Testis (tissue), 3 donors: ENCODE results near the gene DDB1. TPM values are rescaled to one million over a fixed set of nuclear protein-coding genes. Genes with fewer than 3 reads are reported as not detected.

Source experiments
- DNase-seq: peaks from one replicate; pipeline ENCODE4 v3.0.0-alpha.2; 2019
- H3K27ac ChIP-seq, 2 donors: fragments of 200-600 bp; sonication (generic); one replicate each; pipeline ENCODE4 v1.5.1; 2019
- H3K27me3 ChIP-seq: fragments of 200-600 bp; sonication (generic); one replicate; pipeline ENCODE4 v1.5.1; 2019
- H3K36me3 ChIP-seq: fragments of 200-600 bp; sonication (generic); one replicate; pipeline ENCODE4 v1.5.1; 2017; ENCODE audit warnings: low read depth; ENCODE audit errors: missing control alignments
- H3K4me1 ChIP-seq: fragments of 200-600 bp; sonication (generic); one replicate; pipeline ENCODE4 v1.5.1; 2019
- H3K4me3 ChIP-seq, 2 donors: fragments of 200-600 bp; sonication (generic); one replicate each; pipeline ENCODE4 v1.5.1; 2017 to 2019
- H3K9me3 ChIP-seq: fragments of 200-600 bp; sonication (generic); one replicate; pipeline ENCODE4 v1.5.1; 2017
- CTCF ChIP-seq, 3 experiments: fragments of 450-650 bp in 2 of 3; fragments of 200-600 bp in 1 of 3; sonication (generic) in 1 of 3; IDR thresholded peaks; one replicate each; pipeline ENCODE4 v1.5.1; 2016 to 2019; ENCODE audit warnings: antibody characterized with exemption in 3 of 3, mild to moderate bottlenecking in 2 of 3, moderate library complexity in 1 of 3
- POLR2A ChIP-seq: fragments of 450-650 bp; IDR thresholded peaks from one replicate; pipeline ENCODE4 v1.6.1; 2017; ENCODE audit warnings: antibody characterized with exemption, mild to moderate bottlenecking, moderate library complexity
- WGBS, 2 donors: methylation state at CpG; one replicate each; pipeline ENCODE4 v1.1.5; 2018; 5-methylcytosine and 5-hydroxymethylcytosine counted together
- intact Hi-C: fragments of 100-400 bp; cut with DNase I; formaldehyde crosslinking; loops from one replicate; pipeline ENCODE4 v1.15.1; 2023; ENCODE audit warnings: low total_unique reads
- polyA plus RNA-seq: library from polyadenylated mRNA; stranded (reverse); fragments of 350-450 nt; fragmentation: Illumina TruSeq; extraction: RNeasy Lipid Tissue Mini Kit (QIAGEN cat#74804); gene quantifications from one replicate; pipeline ENCODE4 v1.2.3, GENCODE V29; 2014; ENCODE audit warnings: low read depth, low replicate concordance; ENCODE audit not compliant: insufficient read depth
- total RNA-seq, 2 donors: library from RNA; depleted of rRNA; stranded (reverse); fragments of >200 nt; gene quantifications; one replicate each; pipeline ENCODE4 v1.2.3, GENCODE V29; 2016

DDB1 gene
- total and polyA plus RNA-seq, 3 donors from 2014 or later: 257 to 333 (median 266) TPM

- Histone ChIP-seq H3K9me3 (no peaks in the 10 kb centered on the region), H3K36me3 (no peaks in the 10 kb centered on the region), H3K27ac (no peak overlapping the region), H3K27me3 (no peaks in the 10 kb centered on the region), H3K4me1 (no peaks in the 10 kb centered on the region), H3K4me3 (no peak overlapping the region)
- TF ChIP-seq CTCF (IDR thresholded peaks at IDR 0.05): no peak
- TF ChIP-seq POLR2A: no peak
- 82 to 87% methylated on average over 1 of the region's 1 CpG for WGBS, 2 donors
- intact Hi-C loops: no loop called here
- DNase-seq: no peak
These were observed 26.7 kb downstream of the DDB1 start for GRCh38 chr11:61306221-61306620.

DNA sequence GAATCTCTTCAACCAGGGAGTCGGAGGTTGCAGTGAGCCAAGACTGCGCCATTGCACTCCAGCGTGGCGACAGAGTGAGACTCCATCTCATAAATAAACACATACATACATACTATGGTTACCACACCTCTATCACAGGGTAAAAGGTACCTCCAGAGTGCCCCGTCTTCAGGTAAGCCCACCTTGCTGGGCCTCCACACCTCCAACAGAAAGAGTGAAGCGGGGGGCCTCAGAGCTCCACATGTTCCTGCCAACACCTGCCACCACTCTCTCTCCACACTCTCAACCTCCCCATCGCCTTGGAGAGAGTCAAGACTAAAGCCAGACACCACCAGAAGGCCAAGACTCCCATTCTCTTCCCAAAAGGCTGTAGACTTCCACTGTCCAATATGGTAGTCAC, 27.5 kb downstream of the DDB1 start:
- no peaks in the 10 kb centered on the region for H3K36me3 ChIP-seq
- no peak overlapping the region for H3K27ac ChIP-seq
- intact Hi-C loops: no loop called here
- H3K9me3 ChIP-seq: no peaks in the 10 kb centered on the region
- no peaks in the 10 kb centered on the region for H3K4me1 ChIP-seq
- no peaks in the 10 kb centered on the region for H3K27me3 ChIP-seq
- no peak for DNase-seq
- no peak for TF ChIP-seq POLR2A
- no peak for TF ChIP-seq CTCF (IDR thresholded peaks at IDR 0.05)
- WGBS, 2 donors: 97% methylated on average over 7 of the region's 7 CpGs
- H3K4me3 ChIP-seq: no peak overlapping the region

GRCh38 chr11:61303725-61304124, 29.2 kb downstream of the DDB1 start:
- H3K27ac ChIP-seq: no peak overlapping the region
- peaks cover 2% of the 10 kb centered on the region for H3K4me1 ChIP-seq
- H3K9me3 ChIP-seq: no peaks in the 10 kb centered on the region
- no peak for TF ChIP-seq POLR2A
- TF ChIP-seq CTCF (IDR thresholded peaks at IDR 0.05): no peak
- H3K36me3 ChIP-seq: no peaks in the 10 kb centered on the region
- intact Hi-C loops: no loop called here
- 90 to 96% methylated on average over 5 to 9 of the region's 9 CpGs for WGBS, 2 donors
- H3K4me3 ChIP-seq: no peak overlapping the region
- DNase-seq: no peak
- no peaks in the 10 kb centered on the region for H3K27me3 ChIP-seq

DNA sequence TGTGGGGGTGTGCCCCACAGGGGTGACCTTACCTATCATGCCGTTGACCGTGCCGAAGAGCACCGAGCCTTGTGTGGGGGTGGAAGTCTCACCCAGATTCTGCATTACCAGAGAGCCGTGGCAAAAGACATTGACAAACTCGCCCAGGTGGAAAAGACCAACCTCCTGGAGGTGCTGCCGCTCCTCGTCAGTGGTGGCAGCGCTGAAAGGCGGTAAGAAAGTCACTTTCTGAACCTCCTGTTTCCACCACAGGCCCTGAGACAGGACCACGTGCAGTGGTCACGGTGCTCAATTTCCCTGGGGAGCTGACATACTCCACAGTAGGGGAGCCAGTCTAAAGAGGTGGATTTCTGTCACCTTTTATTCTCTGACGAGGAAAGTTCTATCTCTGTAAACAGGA, 30.4 kb downstream of the DDB1 start:
- WGBS, 2 donors: 92 to 96% methylated on average over 11 to 13 of the region's 13 CpGs
- Histone ChIP-seq H3K27me3 (no peaks in the 10 kb centered on the region), H3K27ac (no peak overlapping the region), H3K36me3 (no peaks in the 10 kb centered on the region), H3K4me1 (peaks cover 12% of the 10 kb centered on the region), H3K4me3 (no peak overlapping the region), H3K9me3 (no peaks in the 10 kb centered on the region)
- TF ChIP-seq CTCF (IDR thresholded peaks at IDR 0.05) (no peak), POLR2A (no peak)
- DNase-seq: no peak
- intact Hi-C loops: no loop called here

- intact Hi-C loops: no loop called here
- Histone ChIP-seq H3K9me3 (no peaks in the 10 kb centered on the region), H3K4me3 (no peak overlapping the region), H3K27ac (peak overlapping the region; percentile 32 to 74), H3K4me1 (peaks cover 30% of the 10 kb centered on the region), H3K36me3 (no peaks in the 10 kb centered on the region), H3K27me3 (no peaks in the 10 kb centered on the region)
- no peak for TF ChIP-seq CTCF (IDR thresholded peaks at IDR 0.05)
- TF ChIP-seq POLR2A: no peak
- WGBS, 2 donors: 81 to 89% methylated on average over 4 of the region's 4 CpGs
- DNase-seq: no peak
These were observed 34.2 kb downstream of the DDB1 start for GRCh38 chr11:61298663-61299244.
